ELR (cell line): ENCODE data around the gene PACSIN1.

Experiments
- DNase-seq: peaks from one replicate; pipeline ENCODE4 v3.0.0-alpha.2; 2015; ENCODE audit warnings: low read depth

The PACSIN1 gene

DNA sequence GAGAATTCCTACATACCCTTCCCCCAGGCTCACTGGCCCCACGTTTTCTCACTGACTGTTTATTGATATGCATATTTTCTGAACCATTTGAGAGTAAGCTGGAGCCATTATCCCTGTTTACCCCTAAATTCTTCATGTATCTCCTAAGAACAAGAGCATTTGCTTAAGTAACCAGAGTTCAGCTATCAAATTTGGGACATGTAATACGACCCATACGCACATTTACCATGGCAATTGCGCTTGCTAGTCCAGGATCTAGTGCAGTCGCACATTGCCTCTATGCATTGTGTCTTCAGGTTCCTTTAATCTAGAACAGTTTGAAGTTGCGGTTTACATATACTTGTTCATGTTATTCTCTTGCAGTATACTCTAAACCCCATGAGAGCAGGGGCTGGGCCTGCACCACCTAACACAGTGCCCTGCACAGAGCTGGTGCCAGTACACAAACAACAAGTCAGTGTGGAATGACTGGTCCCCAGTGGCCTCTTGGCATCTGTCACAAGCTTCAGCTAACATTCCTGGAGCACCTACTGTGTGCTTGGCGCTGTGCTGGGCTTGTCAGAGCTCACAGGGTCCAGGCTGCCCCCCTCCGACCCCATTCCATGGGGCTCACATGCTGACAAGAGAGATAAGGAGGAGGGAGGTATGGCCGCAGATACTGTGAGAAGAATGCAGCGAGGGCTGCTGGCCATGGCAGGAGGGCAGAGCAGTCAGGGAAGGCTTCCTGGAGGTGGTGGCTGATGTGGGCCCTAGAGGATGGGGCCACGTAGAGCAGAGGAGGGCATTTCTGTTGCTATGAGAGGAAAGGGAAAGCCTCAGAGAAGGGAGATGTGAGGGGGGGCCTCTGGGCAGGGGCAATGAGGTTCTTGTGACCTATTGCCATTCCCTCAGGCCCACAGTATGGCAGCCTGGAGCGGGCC, 62.1 kb downstream of the PACSIN1 start:
- no peak for DNase-seq

DNA sequence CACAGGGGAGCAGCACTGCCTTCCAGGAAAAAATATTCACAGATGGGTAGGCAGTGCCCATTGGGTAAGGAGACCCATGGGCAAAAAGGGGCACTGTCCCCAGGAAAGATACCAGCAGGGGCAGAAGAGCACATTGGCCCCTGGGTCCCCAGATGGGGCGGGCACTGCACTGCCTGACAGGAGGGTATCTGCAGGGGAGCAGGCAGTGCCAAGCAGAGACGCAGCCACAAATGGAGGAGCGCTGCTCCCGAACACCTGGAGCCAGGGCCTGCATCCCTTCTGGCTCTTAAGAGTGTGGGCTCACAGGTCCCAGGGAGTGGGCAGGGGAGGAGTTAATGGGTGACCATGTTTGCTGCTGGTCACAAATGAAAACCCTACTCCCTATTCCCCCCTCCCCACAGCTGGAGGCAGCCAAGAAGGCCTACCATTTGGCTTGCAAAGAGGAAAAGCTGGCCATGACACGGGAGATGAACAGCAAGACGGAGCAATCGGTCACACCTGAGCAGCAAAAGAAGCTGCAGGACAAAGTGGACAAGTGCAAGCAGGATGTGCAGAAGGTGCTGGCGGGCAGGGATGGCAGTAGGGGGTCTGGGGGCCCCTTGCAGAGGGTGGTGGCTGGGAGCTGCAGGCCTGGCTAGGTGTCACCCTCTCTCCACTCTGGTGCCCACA, 63.3 kb downstream of the PACSIN1 start:
- DNase-seq, result no peak

DNA sequence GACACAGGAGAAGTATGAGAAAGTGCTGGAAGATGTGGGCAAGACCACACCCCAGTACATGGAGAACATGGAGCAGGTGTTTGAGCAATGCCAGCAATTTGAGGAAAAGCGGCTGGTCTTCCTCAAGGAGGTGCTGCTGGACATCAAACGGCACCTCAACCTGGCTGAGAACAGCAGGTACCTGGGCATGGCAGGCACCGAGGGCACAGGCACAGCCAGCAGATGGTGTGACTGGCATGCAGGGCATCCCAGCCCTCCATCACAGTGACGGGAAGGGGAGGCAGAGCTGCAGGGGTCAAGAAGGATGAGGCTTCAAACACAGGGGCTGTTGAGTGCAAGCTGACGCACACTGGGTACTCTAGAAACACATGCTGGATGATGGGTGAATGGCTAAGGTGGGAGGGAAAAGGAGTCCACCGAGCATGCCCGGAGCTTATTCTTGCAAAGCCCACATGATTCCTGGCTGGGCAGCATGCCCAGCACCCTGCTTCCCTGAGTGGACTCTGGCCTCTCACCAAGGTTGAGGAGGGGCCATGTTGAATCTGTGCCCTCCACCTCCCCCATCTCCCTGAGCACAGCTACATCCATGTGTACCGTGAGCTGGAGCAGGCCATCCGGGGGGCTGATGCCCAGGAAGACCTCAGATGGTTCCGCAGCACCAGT, 63.9 kb downstream of the PACSIN1 start:
- DNase-seq, result no peak

DNA sequence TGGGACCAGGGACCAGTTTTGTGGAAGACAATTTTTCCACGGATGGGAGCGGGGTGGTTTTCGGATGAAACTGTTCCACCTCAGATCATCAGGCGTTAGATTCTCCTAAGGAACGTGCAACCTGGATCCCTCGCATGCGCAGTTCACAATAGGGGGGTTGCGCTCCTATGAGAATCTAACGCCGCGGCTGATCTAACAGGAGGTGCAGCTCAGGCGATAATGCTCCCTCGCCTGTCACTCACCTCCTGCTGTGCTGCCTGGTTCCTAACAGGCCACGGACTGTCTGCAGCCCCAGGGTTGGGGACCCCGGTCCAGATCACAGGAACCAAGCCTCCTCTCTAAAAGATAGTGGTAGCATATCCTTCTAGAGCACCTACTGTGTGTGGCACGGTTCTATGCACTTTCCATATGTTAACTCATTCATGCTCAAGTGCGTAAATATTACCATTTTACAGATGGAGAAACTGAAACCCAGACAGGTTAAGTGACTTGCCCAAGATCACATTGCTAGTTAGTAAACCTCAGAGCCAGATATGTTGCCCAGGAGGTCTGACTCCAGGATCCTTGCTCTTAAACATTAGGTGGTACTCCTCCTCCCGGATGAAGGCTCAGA, 65.0 kb downstream of the PACSIN1 start:
- DNase-seq, result no peak

DNA sequence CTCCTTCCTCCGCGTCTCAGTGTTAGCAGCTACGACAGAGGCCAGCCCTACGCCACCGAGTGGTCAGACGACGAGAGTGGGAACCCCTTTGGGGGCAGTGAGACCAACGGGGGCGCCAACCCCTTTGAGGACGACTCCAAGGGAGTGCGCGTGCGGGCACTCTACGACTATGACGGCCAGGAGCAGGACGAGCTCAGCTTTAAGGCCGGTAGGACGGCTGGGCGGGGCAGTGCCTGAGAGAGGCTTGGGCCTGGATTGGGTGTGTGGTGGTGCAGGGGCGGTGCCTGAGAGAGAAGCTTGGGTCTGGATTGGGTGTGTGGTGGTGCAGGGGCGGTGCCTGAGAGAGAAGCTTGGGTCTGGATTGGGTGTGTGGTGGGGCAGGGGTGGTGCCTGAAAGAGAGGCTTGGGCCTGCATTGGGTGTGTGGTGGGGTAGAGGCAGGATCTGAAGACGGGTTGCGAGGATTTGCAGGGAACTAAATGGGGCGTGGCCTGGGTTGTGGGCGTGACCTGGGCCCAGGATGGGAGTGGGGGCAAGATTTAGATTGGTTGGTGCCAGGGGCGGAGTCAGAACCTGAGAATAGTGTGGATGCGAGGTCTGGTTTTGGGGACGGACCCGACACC, 65.8 kb downstream of the PACSIN1 start:
- DNase-seq, result no peak

DNA sequence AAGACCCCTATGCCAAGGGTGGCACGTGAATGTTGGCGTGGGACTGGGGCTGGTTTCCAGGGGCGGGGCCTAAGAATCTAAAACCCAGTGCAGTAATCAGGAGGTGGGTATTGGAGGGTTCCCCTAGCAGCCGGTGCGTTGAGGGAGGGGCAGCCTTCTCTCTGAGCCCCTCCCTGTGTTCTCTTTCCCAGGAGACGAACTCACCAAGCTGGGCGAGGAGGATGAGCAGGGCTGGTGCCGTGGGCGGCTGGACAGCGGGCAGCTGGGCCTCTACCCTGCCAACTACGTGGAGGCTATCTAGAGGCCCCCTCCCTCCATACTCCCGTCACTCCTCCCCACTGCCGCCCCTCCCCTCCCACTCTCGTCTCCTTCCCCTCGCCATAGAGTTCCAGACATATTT, 66.4 kb downstream of the PACSIN1 start:
- no peak for DNase-seq

DNA sequence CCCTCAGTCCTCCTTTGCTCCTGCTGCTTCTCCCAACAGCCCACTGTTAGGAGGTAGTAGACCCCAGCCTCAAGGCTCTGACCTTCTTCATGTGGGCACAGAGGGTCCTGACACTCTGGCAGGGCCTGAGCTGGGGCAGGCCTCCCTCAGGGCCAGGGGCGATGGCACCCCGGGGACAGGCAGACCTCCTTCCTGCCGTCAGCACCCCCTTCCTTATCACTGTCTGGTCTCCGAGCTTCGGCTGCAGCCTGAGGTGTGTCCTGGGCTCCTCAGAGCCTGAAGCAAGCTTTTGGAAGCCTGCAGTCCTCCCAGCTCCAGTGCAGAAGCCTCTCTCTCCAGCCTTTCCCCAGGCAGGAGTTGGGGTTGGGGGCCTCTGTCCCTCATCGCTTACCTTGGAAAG, 68.3 kb downstream of the PACSIN1 start:
- no peak for DNase-seq

DNA sequence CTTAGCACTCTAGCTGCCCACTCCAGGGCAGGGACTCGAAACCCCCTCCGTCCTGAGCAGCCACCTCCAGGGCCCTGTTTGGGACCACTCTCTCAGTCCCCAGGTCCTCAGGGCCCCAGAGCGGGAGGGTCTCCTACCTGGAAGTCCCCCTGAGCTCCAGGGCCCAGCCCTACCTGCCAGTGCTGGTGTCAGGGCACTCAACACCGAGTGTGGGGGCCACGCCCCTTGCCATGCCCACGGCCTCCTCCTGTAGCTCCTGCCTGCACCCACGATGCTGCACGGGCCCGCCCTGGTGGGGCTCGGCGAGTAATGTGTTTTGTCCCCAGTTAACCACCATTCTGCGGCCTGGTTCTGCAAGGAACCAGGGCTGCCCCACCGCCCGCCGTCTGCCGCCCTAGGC, 68.8 kb downstream of the PACSIN1 start:
- no peak for DNase-seq

DNA sequence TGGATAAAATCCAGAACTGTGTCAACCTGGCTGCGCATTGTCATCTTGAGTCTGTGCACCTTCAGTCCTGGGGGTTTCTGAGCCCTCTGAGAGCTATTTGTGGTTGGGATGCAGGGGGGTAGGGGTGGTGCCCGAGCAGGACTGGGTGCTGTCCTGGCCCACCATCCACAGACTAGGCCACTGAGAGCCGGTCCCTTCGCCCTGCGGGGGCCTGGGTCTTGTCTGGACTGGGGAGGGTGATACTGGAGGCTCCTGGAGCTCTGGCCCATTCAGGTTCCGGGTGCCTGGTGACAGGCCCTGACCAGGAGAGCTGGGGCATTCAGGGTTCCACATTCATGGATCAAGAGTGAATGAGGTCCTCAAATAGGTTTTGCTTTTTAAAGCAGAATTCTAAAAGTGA, 69.3 kb downstream of the PACSIN1 start:
- DNase-seq, result no peak

DNA sequence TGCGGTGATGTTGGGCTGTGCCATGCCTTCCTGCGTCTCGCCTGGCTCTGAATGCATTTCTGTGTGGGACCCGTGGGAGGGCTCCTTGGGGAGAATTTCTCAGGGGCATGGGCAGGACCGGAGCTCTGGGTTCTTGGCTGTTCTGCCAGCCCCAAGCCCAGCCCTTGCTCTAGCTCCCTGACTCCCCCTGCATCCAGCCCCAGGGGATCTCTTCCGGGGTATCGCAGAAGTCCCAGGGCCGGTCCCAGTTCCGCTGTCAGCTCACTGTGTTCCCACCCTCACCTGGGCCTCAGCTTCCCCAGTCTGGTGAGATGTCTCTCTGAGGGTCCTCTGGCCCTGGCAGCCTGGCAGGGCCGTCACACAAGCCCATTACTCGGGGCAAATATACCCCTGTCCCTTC, 69.8 kb downstream of the PACSIN1 start:
- no peak for DNase-seq

DNA sequence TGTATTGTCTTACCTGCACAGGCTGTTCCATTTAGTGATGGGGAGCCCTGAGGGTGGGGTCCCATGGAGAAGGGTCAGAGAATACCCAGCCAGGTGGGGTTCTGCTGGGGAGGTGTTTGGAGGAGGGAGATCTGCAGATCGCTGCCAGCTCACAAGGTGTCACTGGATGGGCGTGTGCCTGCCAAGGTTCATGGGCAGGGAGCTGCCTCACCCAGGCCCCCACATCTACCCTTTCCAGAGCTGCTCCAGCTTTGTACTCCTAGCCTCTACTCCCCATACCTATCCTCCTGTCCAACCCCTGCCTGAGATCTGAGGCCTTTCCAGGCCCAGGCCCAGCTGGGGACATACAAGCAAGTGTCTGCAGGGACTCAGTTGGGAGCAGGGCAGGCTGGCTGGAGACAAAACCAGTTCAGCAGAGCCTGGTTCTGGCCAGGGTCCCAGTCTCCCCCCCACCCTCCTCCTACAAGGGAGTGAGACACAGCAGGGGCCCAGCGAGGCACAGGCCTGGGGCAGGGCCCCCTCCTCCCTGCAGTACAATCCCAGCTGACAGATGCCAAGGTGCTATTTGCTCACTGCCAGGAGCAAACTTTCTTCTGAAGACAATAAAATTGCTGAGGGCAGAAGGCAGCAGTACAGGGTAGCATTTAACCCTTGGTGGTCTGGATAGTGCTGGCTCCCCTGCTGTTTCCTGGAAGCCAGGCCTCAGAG, 70.5 kb downstream of the PACSIN1 start:
- DNase-seq, result no peak

DNA sequence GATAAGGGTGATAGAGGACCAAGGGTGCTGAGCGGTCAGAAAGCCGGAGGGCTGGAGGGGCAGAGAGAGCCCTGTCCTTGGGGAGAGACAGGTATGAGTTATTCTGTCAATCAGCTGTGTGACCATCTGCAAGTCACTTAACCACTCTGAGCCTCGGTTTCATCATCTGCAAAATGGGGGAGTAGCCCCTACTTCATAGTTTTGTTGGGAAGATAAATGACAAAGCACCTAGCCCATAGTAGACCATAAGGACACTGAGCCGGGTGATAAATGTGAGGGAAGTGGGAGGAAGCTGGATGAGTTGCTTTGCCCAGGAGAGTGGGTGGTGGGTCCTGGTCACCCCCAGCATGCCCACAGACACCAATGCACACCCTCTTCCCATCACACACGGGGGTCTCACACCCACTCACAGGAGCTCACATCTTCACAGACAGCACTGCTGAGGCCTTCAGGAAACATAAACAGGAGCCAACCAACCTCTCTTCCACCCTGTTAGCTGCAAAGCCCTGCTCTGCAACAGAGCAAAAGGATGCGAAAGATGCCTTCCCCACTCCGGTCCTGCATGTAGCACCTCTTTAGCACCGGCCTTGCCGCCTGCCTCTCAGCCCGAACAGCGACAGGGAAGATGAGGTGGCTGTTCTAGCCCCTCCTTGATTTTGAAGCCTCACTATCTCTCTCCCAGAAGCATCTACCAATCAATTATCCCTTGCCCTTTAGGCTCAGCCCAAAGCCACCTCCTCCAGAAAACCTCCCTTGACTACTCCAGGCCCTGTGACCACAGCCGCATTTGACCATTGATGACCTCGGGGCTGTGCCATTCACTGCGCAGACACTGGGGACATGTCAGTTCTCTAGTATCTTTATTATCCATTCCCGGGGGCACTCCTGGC, 71.3 kb downstream of the PACSIN1 start:
- DNase-seq, result no peak

DNA sequence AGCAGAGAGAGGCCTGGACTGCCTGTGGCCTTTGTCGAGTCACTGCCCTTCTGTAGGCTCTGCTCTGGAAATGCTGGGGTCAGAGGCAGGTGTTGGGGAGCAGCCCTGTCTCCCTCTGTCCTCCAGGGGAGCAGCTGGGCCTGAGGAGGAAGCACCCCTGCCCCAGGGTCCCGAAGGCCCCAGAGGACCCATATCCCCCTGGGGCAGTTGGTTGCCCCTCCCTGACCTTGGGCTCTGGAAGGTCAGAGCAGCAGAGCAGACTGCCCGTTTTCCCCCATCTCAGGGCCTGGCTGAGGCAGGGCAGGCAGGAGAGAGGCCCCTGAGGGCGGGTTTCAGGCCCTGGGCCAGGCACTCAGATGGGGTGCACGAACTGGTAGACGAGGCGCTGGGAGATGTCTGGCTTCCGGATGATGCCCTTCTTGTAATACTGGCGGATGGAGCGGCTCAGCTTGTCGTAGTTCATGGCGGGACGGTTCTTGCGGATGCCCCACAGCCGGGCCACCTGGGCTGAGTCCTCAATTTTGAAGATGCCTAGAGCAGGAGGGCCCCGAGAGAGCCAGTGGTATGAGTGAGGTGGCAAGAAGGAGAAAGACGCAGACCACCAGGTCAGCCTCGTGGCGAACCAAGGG, 72.2 kb downstream of the PACSIN1 start:
- no peak for DNase-seq

DNA sequence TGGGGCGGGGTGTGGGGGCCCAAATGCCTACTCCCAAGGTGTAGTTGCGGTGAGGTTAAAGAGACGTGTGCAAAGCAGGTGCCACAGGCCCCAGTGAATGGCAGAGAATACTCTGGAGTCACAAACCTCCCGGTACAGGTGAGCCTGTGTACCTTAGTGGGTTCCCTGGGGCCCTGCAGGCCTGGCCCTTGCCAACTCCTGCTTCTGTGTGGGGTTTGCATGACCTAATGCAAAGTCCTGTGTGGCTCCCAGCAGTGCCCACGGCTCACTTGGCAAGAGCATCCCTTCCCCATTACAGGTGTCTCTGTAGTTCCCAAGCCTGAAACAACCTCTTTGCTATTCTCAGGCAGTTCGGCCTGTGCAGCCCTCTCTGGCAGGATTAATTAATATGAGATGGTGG, 72.7 kb downstream of the PACSIN1 start:
- DNase-seq, result no peak

DNA sequence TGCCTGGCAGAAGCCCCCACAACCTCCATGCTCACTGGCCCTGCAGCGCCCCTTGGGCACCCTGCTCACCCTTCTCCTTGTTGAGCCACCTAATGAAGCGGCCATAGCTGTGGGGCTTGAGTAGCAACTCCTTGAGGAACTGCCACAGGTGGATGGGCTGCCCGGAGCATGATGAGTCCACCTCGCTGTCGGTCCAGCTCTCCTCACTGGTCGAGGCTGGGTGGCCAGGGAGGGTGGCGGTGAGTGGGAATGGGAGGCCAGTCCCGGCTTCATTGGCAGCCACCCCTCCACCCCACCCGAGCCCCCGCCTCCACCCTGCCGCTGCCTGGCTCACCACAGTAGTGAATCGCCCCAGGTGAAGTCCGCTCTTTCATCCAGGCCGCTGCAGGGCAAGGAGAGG, 73.3 kb downstream of the PACSIN1 start:
- DNase-seq, result no peak

DNA sequence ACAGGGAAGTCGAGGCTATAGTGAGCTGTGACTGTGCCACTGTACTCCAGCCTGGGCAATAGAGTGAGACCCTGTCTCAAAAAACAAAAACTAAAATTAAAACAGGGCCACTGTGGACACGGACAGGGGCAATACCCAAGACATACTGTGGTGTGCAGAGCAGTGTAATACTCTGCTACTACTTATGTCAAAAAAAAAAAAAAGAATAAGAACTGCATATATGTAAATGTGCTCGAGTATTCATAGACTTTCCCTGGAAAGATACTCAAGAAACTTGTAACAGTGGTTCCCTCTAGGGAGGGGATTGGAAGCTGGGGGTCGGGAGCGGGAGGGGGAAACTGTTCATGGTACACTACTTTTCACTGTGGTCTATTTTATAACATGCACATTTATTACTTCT, 74.3 kb downstream of the PACSIN1 start:
- DNase-seq, result no peak

DNA sequence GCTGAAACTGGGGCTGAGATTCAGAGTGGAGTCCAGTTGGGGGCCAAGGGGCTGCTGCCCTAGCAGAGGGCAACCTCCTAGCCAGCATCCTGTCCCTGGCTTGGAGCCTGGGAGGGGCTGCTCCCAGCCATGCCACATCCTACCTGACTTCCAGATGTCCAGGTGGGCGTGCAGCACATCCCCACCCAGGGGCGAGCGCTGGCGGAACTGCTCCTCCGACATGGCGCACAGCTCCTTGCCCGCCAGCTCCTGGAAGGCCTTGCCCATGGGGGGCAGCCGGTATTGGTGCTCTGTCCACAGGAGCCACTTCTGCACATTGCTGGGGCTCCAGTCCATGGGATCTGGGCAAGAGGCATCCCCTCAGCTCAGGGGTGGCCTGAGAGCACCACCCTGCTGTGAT, 75.0 kb downstream of the PACSIN1 start:
- no peak for DNase-seq

DNA sequence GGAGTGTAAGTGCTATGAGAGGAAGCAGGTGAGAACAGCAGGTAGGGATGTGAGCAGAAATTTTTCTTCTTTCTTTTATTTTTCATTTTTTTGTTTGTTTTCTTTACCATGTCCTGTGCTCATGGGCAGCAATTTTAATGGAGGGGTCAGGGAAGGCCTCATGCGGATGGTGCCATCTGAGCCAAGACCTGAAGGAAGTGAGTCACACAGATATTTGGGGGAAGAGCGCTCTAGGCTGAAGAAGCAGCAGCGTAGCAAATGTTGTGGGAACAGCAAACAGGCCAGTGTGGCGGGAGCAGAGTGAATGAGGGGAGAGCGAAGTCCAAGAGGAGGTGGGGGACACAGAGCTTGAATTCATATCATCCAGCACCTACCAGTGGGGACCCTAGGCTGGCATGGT, 77.5 kb downstream of the PACSIN1 start:
- peak; percentile 83 for DNase-seq

DNA sequence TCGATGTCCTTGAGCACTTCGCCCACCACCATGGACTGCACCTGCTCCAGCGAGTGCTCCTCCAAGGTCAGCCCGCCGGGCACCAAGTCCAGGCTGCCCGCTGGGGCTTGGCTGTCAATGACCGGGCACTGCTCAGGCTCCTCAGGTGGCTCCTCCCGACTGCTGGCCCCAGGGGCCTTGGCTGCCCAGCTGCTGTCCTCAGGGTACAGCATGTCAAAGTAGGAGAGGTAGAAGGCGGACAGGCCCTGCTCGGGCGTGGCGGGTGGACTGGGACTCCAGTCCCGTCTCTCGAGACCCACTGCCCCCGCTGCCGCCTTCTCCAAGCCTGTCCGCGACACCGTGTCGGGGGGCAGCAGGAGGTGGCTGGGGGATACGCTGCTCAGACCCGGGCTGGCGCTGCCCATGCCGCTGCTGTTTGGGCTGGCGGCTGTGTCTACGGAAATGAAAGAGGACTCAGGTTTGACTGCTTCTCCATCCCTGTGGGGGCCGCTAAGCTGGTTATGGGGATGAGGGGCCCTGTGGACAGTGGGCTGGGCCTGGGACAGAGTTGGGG, 78.3 kb downstream of the PACSIN1 start:
- no peak for DNase-seq
